NCI-H524 treated with DMSO at 0.1 percent for 48 hours (cell line): ENCODE measurements around the gene THAP6.
"Not testable (repeated sequence)": the region's sequence is repeated elsewhere in the genome, so short reads cannot be mapped to it uniquely, and the experiment has no call there.

Experiments used
- DNase-seq: peaks from one replicate; lab custom pipeline; 2025; lab: John Stamatoyannopoulos, UW

Gene THAP6, protein sequence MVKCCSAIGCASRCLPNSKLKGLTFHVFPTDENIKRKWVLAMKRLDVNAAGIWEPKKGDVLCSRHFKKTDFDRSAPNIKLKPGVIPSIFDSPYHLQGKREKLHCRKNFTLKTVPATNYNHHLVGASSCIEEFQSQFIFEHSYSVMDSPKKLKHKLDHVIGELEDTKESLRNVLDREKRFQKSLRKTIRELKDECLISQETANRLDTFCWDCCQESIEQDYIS

DNA sequence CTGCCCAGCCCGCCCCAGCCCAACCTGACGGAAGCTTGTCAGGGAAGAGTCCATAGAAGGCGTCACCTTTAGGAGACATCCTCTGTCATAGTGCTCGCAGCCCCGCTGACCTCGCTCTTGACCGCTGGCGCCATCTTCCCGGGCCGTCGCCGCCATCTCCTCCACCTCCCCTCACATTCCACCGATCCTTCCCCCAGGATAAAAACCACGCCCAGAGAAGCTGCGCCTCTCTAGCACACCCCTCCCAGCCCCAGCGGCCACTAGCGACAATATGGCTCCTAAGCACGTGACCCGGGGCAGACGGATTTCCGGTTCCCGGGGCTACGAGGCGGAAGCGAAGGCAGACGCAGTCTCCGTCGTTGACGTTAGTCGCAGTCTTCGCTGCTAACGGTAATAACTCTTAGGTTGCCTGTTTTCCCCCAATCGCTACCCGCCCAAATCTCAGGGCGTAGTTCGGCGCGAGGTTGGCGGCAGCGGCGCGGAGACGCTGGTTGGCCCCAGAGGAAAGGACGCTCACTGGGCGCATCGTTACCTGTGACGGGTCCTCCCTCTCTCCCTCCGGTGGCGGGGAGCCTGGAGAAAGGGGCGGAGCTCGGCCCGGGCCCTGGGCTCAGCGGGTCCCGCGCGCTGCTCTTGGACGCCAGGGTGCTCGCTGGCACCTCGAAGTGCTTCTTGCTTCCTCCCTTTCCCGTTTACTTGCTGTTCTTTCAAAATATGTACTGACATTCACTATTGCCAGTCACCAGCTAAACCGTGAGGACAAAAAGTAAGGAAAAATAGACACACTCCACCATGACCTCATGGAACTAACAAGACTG lies at the start of gene THAP6, which contains the start of gene RCHY1:
TSS of gene THAP6 (plus strand) at position 343 of the 818 bp plus-strand sequence. CDS start 980 bp downstream, outside the sequence.
TSS of gene RCHY1 (minus strand) at position 273 of the 818 bp plus-strand sequence. CDS start at position 156, 117 bp downstream.
- DNase-seq, result peak; percentile 23

DNA sequence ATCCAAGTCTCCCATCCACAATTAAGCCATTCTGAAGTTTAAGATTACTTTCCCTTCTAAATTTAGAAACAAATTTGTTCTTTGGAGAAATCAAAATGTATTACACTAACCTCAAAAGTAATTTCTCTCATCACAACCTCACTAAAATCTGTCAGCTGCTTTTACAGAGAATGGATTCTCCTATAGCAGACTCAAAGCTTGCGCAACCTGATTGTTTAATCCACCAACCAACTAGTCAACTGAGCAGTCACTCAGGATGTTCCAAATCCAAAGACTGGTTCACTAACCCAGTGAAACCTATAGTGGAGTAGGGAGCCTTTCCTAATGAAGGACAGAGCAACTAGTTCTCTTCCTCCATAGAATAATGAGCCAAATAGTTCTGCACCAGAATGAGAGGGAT lies 44.4 kb upstream of the THAP6 start:
- no peak for DNase-seq

DNA sequence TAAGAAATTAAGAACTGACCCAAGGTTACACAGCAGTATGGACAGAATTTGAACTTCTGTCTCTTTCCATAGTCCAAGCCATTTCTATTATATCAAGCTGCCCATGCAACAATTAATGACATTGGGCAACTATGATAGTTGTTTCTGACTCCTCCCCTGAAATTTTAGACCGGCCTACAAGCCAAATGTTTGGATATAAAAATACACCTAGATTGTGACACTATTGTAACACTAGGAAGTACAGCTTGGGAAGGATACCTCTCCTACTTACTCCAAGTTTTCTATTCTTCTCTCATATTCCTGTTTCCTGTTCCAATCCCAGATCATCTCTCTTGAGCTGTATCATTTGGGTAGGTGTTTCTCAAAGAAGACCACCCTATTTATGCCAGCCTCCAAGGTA lies 43.5 kb upstream of the THAP6 start:
- DNase-seq, result no peak

DNA sequence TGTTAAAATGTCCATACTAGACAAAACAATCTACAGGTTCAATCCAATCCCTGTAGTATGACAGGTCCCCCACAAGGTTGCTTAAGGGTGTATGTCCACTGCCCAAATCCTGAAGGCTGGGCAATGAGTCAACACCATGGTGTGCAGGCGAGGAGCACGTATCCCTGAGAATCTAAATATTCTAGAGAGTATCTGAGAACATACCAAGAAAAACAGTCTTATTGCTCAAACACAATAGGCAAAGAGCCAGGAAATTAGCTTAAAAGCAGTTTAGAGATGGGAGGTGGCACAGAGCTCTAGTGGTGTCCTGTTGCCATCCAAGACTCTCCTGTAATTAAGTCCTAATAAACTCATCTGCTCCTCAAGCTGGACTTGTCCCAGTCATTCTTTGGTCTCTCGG lies 37.1 kb upstream of the THAP6 start:
- DNase-seq, result no peak

DNA sequence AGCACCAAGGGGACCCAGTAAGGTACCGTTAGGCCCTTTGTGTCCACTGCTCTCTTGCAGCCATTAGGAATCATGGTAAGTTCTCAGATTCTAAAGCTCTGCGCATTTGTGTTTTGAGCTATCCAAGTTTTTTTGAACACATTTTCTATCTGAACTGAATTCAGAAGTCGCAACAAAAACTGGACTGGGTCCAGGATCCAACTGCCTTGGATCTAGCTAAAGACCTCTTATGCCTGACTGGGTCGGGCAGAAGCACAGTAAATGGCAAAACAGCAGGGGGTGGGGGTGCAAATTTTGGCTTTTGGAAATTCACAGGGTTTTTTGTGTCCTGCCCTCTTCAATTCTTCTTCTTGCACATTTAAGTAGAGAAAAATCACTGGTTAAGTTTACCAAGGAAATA lies 30.1 kb upstream of the THAP6 start:
- no peak for DNase-seq

DNA sequence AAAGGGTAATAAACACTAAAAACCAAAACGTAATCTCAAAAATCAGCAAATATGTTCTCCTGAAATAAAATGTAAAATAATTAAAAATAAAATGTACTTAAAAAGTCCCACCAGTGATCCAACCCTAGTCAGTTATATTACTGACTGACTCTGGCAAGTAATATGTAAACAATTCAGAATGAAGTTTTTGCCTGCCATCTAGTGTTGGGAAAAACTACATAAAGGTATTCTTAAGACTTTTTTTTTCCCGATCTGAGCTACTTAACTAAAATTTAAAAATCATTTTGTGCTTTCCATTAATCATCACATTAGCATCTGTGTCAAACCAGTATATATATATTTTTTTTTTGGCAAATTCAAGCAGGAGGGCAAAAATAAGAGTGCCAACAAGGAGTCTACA lies 24.1 kb upstream of the THAP6 start:
- no peak for DNase-seq

DNA sequence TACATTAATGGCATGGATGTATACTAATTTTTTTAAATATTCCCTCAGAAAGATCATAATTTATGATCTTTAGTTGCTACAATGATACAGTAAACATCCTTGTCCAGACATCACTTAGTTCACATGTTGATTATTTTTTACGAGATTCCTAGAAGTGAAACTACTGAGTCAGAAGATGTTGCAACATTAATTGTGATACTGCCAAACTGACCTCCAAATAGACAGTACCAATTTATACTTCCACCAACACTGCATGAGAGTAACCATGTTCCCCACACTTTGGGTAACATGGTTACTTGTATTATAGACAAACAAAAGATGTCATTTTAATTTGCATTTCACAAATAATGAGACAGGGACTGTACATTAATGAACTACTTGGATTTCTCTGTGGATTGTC lies 19.7 kb upstream of the THAP6 start:
- no peak for DNase-seq

DNA sequence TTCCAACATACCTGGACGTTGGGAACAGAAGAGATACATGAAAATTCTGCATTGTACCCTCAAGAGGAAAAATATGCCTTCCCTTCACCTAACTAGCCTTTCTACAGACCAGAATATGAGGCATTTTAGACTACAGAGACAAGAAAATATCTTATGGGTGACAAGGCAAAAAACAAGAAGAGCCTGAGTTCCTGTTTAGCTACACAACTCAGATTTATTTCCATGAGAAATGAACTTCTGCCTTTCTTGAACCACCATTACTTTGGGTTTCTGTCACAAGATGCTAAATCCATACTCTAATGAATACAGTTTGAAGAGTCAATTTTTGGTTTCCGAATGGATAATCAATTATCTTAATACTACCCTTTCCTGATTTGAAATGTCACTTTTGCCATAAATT lies 18.8 kb upstream of the THAP6 start:
- no peak for DNase-seq

DNA sequence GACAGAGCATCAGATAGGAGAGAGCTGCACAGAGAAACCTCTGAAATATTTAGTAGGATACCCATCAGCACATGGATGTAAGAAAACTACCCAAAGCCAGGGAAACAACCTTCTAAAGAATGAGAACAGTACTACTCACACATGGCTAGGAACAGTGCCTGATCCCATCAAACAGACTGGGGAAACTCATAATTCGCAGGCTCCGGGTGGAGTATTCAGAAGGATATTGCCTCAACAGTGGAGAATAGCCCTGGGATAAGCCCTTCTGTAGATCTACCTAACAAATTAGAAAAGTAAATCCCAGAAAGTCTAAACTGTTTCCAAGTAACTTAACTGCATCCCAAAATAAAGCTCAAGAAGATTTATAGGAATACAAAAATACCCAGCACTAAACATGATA lies 17.9 kb upstream of the THAP6 start:
- DNase-seq, result no peak

DNA sequence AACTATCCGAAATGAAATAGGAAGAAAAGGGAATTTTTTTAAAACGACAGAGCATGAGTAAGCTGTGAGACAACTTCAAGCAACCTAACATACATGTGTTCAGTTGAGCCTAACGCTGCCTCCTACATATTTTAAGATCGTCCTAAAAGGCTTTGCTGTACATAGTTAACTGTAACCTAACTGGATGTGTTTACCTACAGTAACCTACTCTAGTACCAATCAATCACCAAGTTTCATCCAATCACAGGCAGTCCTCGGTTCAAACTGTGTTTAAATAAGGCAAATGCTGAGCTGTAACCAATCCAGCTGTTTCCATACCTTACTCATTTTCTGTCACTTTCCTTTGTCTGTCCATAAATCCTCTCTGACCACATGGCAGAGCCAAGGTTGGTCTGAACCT lies 17.1 kb upstream of the THAP6 start:
- DNase-seq, result no peak

DNA sequence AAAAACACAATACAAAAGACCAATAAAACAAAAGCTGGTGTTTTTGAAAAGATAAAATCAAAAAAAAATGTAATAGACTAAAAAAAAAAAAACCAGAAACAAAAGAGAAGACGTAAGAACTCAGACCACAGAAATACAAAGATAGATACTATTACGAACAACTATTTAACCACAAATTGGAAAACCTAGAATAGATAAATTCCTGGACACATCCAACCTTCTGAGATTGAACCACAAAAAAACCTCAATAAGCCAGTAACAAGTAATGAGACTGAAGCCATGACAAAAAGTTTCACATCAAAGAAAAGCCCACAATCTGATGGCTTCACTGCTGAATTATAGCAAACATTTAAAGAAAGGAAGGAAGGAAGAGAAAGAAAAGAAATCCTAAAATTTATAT lies 16.2 kb upstream of the THAP6 start:
- DNase-seq, result no peak

DNA sequence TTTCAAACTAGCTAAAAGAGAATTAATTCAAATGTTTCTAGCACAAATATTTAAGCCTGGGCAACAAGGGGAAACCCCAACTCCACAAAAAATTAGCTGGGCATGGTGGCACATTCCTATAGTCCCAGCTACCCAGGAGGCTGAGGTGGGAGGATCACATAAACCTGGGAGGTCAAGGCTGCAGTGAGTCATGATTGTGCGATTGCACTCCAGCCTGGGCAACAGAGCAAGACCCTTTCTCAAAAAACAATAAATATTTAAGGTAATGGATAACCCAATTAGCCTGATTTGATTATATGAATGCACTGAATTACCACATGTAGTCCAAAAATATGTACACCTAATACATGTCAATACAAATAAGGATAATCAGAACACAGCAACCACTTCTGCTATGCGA lies 14.4 kb upstream of the THAP6 start:
- DNase-seq, result no peak

DNA sequence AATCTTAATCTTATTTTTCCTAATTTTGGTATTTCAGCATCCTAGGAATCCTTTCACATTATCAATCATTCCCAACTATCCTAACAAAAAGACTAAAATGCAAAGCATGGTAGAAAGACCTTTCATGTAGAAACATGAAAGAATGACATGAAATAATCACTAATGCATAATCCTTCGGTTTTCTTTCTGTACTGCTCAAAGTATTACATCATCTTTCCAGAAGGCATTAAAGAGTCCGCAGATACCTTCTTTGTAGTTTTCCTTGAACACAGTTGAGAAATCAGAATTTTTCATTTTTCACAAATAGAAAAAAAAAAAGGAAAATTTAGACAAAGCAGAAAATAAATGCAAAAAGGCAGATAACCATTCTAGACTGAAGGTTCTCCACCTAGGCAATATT lies 11.6 kb upstream of the THAP6 start:
- no peak for DNase-seq

DNA sequence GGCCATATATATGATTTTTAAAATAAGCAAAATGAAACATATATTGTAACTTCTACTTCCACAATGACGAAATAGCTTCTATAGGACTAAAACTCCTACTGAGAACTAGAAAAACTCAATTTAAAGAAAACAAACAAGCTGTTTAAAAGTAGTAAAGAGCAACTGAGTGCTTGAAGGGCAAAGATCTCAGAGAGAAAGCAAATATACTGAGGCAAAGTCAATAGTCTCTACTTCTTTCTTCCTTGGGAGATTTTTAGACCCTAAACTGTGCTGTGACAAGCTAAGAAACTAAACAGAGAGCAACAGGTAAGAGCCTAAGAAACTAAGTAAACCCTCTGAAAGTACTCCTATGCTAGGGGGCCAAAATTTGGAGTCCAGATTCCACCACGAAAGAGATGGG lies 8.6 kb upstream of the THAP6 start:
- no peak for DNase-seq

DNA sequence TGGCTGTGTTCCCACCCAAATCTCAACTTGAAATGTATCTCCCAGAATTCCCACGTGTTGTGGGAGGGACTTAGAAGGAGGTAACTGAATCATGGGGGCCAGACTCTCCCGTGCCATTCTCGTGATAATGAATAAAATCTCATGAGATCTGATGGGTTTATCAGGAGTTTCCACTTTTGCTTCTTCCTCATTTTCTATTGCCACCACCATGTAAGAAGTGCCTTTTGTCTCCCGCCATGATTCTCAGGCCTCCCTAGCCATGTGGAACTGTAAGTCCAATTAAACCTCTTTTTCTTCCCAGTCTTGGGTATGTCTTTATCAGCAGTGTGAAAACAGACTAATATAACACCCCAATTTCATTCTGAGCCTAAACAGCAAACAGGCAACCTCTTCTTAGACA lies 4.7 kb upstream of the THAP6 start:
- DNase-seq, result not testable (repeated sequence)

DNA sequence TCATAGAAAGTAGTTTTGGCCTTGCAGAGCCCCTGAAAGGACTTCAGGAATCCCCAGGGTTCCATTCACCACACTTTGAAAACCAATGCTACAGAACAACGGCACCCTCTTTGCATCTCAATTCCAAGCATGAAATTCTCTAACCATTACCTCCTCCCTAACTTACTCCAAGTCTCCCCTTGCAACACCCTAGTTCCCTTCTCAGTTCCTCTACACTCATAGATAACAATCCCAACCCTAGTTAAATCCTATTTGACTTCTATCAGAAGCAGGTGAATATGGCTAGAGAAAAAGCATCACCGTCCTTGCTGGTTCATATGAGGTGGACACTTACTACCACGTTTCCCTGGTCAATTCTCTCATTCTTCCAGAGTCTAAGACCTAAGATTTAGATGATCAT lies 2.4 kb upstream of the THAP6 start:
- no peak for DNase-seq

DNA sequence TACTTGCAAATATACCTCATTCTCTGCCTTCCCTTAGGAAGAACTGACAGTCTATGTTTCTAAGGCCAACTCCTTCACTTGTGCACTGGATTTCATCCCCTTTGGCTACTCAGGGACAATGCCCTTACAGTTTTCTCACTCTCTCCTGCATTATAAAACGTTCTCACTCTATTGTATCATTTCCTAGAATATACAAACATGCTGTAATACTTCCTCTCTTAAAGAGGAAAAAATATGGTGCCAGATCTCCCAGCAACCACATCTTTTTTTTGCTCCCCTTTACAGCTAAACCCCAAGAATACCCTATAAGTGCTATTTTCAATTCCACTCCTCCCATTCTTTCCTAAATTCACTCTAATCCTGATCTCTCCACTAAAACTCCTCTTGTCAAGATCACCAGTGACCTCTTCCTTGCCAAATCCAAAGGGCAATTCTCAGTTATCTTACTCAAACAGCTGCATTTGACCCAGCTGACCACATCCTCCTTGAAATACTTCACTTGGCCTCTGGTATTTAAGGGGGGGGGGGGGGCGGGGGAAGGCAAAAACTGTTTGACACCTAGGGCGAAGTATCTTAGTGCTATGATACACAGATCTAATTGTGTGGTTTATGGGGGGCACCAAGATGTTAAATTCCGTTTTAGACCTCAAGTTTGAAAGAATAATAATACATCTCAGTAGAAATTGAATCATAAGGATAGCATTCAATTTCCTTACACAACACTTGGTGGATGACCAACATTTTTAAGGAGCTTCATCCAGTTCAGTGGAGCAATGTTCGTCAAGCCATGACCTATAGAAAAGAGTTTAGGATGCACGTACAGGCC lies 1.7 kb upstream of the THAP6 start:
- no peak for DNase-seq

DNA sequence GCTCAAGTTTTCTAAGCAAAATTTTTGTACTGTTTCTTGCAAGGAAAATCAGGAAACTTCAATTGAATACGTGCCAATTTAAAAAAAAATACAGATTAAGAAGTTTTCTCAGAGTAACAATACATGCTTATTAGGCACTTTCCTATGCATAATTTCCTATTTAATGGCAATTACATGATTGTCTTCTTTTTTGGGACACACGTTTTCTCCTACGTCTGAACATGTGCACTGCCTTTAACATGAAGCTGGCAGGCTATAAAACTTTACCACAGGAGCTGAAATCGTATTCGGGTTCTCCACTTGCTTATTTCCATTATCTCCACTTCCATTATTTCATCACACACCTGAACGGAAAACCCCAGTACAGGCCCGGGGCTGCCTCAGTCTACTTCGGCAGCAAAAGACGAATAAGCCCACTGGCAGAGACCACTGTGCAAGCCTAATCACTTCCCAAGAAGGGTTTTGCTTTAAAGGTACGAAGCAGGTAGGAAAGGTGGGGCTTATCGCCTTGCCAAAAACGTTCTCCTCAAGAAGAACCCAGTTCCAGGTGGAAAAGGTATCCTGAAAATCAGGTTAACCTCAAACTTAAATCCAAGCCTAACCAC lies 645 bp upstream of the THAP6 start:
- DNase-seq, result no peak

DNA sequence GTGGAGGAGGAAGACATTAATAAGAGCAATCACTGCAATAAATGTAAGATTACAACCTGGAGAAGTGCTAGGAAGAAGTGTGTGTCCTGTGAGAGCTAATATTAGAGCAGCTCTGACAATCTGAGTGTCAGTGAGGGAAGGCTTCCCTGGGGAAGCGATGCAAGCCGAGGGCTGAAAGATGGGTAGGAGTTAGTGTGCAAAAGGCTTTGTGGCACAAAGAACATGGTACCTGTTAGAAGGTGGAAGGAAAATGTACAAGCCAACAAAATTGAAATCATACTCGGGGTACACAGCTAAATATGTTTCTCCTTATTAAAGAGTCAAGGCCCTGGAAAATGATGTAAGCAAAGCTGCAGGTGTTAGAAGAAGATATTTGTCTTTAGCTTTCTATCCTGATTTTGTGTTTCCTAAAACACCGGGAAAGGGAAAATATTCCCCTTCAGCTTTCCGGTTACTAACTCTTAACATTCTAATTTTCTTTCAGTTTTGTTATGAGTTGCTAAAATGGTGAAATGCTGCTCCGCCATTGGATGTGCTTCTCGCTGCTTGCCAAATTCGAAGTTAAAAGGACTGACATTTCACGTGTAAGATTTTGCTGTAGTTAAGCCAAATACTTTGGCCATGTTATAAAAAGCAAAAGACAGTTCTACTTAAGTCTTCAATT lies 808 bp downstream of the THAP6 start:
- DNase-seq, result no peak

DNA sequence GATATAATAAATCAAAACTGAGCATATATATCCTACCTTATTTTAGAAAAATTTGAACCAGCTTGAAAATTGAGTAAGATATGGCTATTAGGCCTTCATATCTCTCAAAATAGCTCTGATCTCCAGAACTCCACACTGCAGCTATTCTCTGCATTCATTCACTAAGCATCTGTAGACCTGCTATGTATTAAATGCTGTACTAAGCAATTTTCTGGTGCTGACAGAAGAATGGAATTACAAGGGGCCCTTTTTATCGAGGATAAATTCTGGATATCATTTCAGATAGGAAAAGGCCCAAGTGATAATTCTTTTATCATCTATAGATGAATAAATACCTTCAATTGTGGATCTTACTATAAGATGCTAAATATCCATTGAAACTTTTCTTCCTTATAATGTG lies 1.9 kb downstream of the THAP6 start:
- no peak for DNase-seq

DNA sequence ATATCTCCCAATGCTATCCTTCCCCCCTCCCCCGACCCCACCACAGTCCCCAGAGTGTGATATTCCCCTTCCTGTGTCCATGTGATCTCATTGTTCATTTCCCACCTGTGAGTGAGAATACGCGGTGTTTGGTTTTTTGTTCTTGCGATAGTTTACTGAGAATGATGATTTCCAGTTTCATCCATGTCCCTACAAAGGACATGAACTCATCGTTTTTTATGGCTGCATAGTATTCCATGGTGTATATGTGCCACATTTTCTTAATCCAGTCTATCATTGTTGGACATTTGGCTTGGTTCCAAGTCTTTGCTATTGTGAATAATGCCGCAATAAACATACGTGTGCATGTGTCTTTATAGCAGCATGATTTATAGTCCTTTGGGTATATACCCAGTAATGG lies 5.2 kb downstream of the THAP6 start:
- DNase-seq, result not testable (repeated sequence)

DNA sequence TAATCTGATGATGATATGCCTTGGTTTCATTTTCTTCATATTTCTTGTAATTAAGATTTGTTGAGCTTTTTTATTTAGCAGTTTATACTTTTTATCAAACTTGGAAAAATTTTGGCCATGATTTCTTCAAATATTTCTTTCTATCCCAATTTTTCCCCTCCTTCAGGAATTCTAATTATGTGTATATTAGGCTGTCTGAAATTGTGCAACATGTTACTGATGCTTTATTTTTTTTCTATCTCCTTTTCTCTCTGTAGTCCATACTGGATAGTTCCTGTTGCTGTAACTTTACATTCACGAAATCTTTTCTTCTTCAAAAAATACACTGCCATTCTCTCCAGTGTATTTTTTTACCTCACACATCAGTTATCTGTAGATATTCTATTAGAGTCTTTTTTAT lies 10.8 kb downstream of the THAP6 start:
- DNase-seq, result no peak
